SU-DHL-6 (cell line): Measurements from ENCODE around the gene DCAF8.

ENCODE experiments used
- H2AFZ ChIP-seq: fragments of 200-600 bp; sonication (generic); 2 replicates; pipeline ENCODE4 v1.6.1; 2014; ENCODE audit warnings: low read depth, mild to moderate bottlenecking, moderate library complexity, mixed read lengths, antibody characterized with exemption, low read length; ENCODE audit not compliant: severe bottlenecking
- H3F3A ChIP-seq: fragments of 200-600 bp; shearing (Covaris generic); 2 replicates; pipeline ENCODE4 v1.6.0; 2016; ENCODE audit warnings: antibody characterized with exemption, mild to moderate bottlenecking; ENCODE audit not compliant: insufficient read depth
- H3K27ac ChIP-seq: fragments of 200-600 bp; sonication (generic); 2 replicates; pipeline ENCODE4 v1.5.1; 2016; ENCODE audit warnings: low read depth, mild to moderate bottlenecking, low read length, moderate library complexity, mixed read lengths
- H3K27me3 ChIP-seq: fragments of 200-600 bp; sonication (generic), shearing (Covaris generic); 2 replicates; pipeline ENCODE4 v1.6.0; 2014; ENCODE audit warnings: mild to moderate bottlenecking, low read length
- H3K36me3 ChIP-seq: fragments of 200-600 bp; sonication (generic); 2 replicates; pipeline ENCODE4 v1.6.1; 2014; ENCODE audit warnings: mild to moderate bottlenecking, low read length, mixed read lengths
- H3K4me2 ChIP-seq: fragments of 300-600, 200-600 bp; shearing (Covaris generic), sonication (generic); 2 replicates; pipeline ENCODE4 v1.6.0; 2014; ENCODE audit warnings: low read length, low read depth, mild to moderate bottlenecking; ENCODE audit not compliant: poor library complexity, severe bottlenecking
- H3K4me3 ChIP-seq: fragments of 200-600 bp; sonication (generic); 2 replicates; pipeline ENCODE4 v1.5.1; 2014; ENCODE audit warnings: antibody characterized with exemption, low read length, mild to moderate bottlenecking, mixed read lengths; ENCODE audit not compliant: insufficient read depth, poor library complexity, severe bottlenecking
- H3K79me2 ChIP-seq: fragments of 200-600 bp; sonication (generic); 2 replicates; pipeline ENCODE4 v1.6.1; 2014; ENCODE audit warnings: mild to moderate bottlenecking, low read length, moderate library complexity; ENCODE audit not compliant: insufficient read depth
- H3K9ac ChIP-seq: fragments of 200-600 bp; sonication (generic); 2 replicates; pipeline ENCODE4 v1.7.0; 2014; ENCODE audit warnings: mild to moderate bottlenecking, low read length
- H3K9me2 ChIP-seq: fragments of 200-600 bp; sonication (generic); replicated peaks from 2 replicates; pipeline ENCODE4 v1.6.1; 2014; ENCODE audit warnings: low read length; ENCODE audit not compliant: insufficient read depth
- H3K9me3 ChIP-seq: fragments of 200-600 bp; sonication (generic); 2 replicates; pipeline ENCODE4 v1.6.1; 2014; ENCODE audit warnings: low read length, mixed read lengths; ENCODE audit not compliant: insufficient read depth
- H4K20me1 ChIP-seq: fragments of 200-600 bp; sonication (generic); 2 replicates; pipeline ENCODE4 v1.6.1; 2014; ENCODE audit warnings: low read depth, mild to moderate bottlenecking, antibody characterized with exemption, low read length, moderate library complexity, mixed read lengths
- EZH2phosphoT487 ChIP-seq: fragments of 200-600 bp; sonication (generic), shearing (Covaris generic); conservative IDR thresholded peaks from 2 replicates; pipeline ENCODE4 v1.6.1; 2018; ENCODE audit warnings: mild to moderate bottlenecking, antibody characterized with exemption, low read length, moderate library complexity, mixed read lengths
- TF ChIP-seq, protein P1 (sequence below): fragments of 200-600 bp; sonication (generic); IDR thresholded peaks from one replicate; pipeline ENCODE4 v1.5.1; 2017; ENCODE audit warnings: antibody characterized with exemption, mild to moderate bottlenecking, low read length, moderate library complexity; ENCODE audit not compliant: insufficient read depth, poor library complexity, severe bottlenecking

DCAF8 gene

GRCh38 chr1:160211046-160211790, 51.1 kb downstream of the DCAF8 start:
- peaks cover 5% of the 10 kb centered on the region for H3F3A ChIP-seq
- H3K9me2 ChIP-seq, result no peaks in the 10 kb centered on the region
- no peak overlapping the region for H3K27ac ChIP-seq
- peaks cover 2% of the 10 kb centered on the region; the same call in 1 of the 2 replicates for H3K36me3 ChIP-seq
- H3K9me3 ChIP-seq, result no peaks in the 10 kb centered on the region
- H2AFZ ChIP-seq, result no peak overlapping the region
- H3K79me2 ChIP-seq, result peaks cover 2% of the 10 kb centered on the region; the same call in 1 of the 2 replicates
- H3K4me2 ChIP-seq, result no peak overlapping the region
- TF ChIP-seq, protein P1, sequence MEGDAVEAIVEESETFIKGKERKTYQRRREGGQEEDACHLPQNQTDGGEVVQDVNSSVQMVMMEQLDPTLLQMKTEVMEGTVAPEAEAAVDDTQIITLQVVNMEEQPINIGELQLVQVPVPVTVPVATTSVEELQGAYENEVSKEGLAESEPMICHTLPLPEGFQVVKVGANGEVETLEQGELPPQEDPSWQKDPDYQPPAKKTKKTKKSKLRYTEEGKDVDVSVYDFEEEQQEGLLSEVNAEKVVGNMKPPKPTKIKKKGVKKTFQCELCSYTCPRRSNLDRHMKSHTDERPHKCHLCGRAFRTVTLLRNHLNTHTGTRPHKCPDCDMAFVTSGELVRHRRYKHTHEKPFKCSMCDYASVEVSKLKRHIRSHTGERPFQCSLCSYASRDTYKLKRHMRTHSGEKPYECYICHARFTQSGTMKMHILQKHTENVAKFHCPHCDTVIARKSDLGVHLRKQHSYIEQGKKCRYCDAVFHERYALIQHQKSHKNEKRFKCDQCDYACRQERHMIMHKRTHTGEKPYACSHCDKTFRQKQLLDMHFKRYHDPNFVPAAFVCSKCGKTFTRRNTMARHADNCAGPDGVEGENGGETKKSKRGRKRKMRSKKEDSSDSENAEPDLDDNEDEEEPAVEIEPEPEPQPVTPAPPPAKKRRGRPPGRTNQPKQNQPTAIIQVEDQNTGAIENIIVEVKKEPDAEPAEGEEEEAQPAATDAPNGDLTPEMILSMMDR, result no peak
- TF ChIP-seq EZH2phosphoT487, result no peak
- no peaks in the 10 kb centered on the region for H4K20me1 ChIP-seq
- no peaks in the 10 kb centered on the region for H3K27me3 ChIP-seq
- no peak overlapping the region for H3K4me3 ChIP-seq
- no peak overlapping the region for H3K9ac ChIP-seq

- TF ChIP-seq, protein P1, result no peak
- no peak for TF ChIP-seq EZH2phosphoT487
- no peak overlapping the region for H2AFZ ChIP-seq
- H4K20me1 ChIP-seq, result no peaks in the 10 kb centered on the region
- no peak overlapping the region for H3K9ac ChIP-seq
- H3F3A ChIP-seq, result peaks cover 8% of the 10 kb centered on the region
- H3K27me3 ChIP-seq, result no peaks in the 10 kb centered on the region
- no peak overlapping the region for H3K4me2 ChIP-seq
- no peaks in the 10 kb centered on the region for H3K9me3 ChIP-seq
- H3K27ac ChIP-seq, result no peak overlapping the region
- H3K9me2 ChIP-seq, result no peaks in the 10 kb centered on the region
- peaks cover 8% of the 10 kb centered on the region; the same call in 1 of the 2 replicates for H3K79me2 ChIP-seq
- H3K36me3 ChIP-seq, result peaks cover 2% of the 10 kb centered on the region; the same call in 1 of the 2 replicates
- H3K4me3 ChIP-seq, result no peak overlapping the region
These were observed 51.8 kb downstream of the DCAF8 start for GRCh38 chr1:160210561-160210960.

GRCh38 chr1:160209321-160210046, 52.9 kb downstream of the DCAF8 start:
- Histone ChIP-seq H3K27me3 (no peaks in the 10 kb centered on the region), H3K4me3 (no peak overlapping the region), H2AFZ (no peak overlapping the region), H4K20me1 (no peaks in the 10 kb centered on the region), H3K27ac (no peak overlapping the region), H3K36me3 (peaks cover 2% of the 10 kb centered on the region; the same call in 1 of the 2 replicates), H3K9me3 (no peaks in the 10 kb centered on the region), H3K9me2 (no peaks in the 10 kb centered on the region), H3F3A (peaks cover 13% of the 10 kb centered on the region), H3K79me2 (peaks cover 8% of the 10 kb centered on the region; the same call in 1 of the 2 replicates), H3K4me2 (no peak overlapping the region), H3K9ac (no peak overlapping the region)
- TF ChIP-seq, protein P1, result no peak
- no peak for TF ChIP-seq EZH2phosphoT487
